Measurements from ENCODE around the gene PTGER1. TPM values are rescaled to one million over a fixed set of nuclear protein-coding genes. Genes with fewer than 3 reads are reported as not detected.
"Not testable (repeated sequence)": the region's sequence is repeated elsewhere in the genome, so short reads cannot be mapped to it uniquely, and the experiment has no call there.

The PTGER1 gene
- total and polyA plus RNA-seq, 2 experiments from 2014 or later = 0.57 TPM; not detected in 1

DNA sequence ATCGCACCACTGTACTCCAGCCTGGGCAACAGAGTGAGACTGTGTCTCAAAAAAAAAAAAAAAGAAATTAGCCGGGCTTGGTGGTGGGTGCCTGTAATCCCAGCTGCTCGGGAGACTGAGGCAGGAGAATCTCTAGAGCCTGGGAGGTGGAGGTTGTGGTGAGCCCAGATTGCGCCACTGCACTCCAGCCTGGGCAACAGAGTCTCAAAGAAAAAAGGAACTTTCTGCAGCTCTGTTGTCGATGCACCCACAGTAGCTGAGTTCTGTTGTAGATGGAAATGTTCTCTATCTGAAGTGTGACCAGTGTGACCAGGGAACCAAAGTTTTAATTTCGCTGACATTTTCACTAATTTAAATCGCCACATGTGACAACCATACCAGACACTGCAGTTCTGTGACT is 12.8 kb downstream of the PTGER1 start:
- not testable (repeated sequence) for H3K27me3 Mint-ChIP-seq (ENCODE audit: insufficient read depth, low read depth, poor library complexity); H3K4me3 Mint-ChIP-seq; H3F3A ChIP-seq (replicated peaks; ENCODE audit: low read depth); H3K27me3 ChIP-seq (ENCODE audit: insufficient read depth); H3K27ac Mint-ChIP-seq; H3K9me2 ChIP-seq (ENCODE audit: insufficient read depth); H3K4me1 Mint-ChIP-seq; H3K79me2 ChIP-seq (replicated peaks; ENCODE audit: insufficient read depth); DNase-seq (ENCODE audit: low spot score); H3K9me3 Mint-ChIP-seq; ATAC-seq; H4K20me1 ChIP-seq (replicated peaks; ENCODE audit: insufficient read depth); H3K4me2 ChIP-seq; H3K27ac ChIP-seq (ENCODE audit: low read depth); H3K4me1 ChIP-seq (ENCODE audit: insufficient read depth); H3K4me3 ChIP-seq; H2AFZ ChIP-seq
- H3K36me3 Mint-ChIP-seq (ENCODE audit: low read depth) = peaks cover 39% of the 10 kb centered on the region
- H3K36me3 ChIP-seq (ENCODE audit: insufficient read depth) = peaks cover 13% of the 10 kb centered on the region; the same call in 1 of the 2 replicates

DNA sequence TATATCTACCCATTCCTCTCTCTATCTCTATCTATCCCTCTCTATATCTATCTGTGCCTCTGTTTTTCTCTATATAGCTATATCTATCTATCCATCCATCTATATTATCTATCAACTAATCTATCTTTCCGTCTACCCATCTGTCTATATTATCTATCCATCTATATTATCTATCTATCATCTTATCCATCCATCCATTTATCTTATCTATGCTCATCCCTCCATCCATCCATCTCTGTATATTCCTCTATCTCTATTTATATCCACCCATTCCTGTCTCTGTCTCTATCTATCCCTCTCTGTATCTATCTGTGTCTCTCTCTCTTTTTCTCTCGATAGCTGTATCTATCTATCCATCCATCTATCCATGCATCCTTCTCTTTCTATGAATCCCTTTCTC is 14.2 kb downstream of the PTGER1 start:
- Mint-ChIP-seq H3K27me3 (ENCODE audit: insufficient read depth, low read depth, poor library complexity) (peaks cover 4% of the 10 kb centered on the region), H3K9me3 (no peaks in the 10 kb centered on the region), H3K27ac (no peak overlapping the region), H3K4me1 (no peaks in the 10 kb centered on the region), H3K4me3 (no peak overlapping the region), H3K36me3 (ENCODE audit: low read depth) (peaks cover 32% of the 10 kb centered on the region)
- H3K4me2 ChIP-seq = no peak overlapping the region
- no peaks in the 10 kb centered on the region for H3F3A ChIP-seq (replicated peaks; ENCODE audit: low read depth)
- TF ChIP-seq ZNF114 (CRISPR knock-in tag; IDR thresholded peaks at IDR 0.05) (no peak), NANOG (IDR thresholded peaks at IDR 0.05; ENCODE audit: borderline replicate concordance) (no peak), ZNF331 (CRISPR knock-in tag; IDR thresholded peaks at IDR 0.05; ENCODE audit: low read depth) (no peak), CREB1 (CRISPR knock-in tag; IDR thresholded peaks at IDR 0.05; ENCODE audit: low read depth) (no peak), STAT1 (IDR thresholded peaks at IDR 0.05; ENCODE audit: unreplicated experiment) (no peak), JUNB (IDR thresholded peaks at IDR 0.05; ENCODE audit: unreplicated experiment) (no peak), POLR2AphosphoS5 (IDR thresholded peaks at IDR 0.05; ENCODE audit: low read depth) (no peak), EZH2 (IDR thresholded peaks at IDR 0.05; ENCODE audit: low read depth, unreplicated experiment) (no peak)
- TF ChIP-seq, protein P1, sequence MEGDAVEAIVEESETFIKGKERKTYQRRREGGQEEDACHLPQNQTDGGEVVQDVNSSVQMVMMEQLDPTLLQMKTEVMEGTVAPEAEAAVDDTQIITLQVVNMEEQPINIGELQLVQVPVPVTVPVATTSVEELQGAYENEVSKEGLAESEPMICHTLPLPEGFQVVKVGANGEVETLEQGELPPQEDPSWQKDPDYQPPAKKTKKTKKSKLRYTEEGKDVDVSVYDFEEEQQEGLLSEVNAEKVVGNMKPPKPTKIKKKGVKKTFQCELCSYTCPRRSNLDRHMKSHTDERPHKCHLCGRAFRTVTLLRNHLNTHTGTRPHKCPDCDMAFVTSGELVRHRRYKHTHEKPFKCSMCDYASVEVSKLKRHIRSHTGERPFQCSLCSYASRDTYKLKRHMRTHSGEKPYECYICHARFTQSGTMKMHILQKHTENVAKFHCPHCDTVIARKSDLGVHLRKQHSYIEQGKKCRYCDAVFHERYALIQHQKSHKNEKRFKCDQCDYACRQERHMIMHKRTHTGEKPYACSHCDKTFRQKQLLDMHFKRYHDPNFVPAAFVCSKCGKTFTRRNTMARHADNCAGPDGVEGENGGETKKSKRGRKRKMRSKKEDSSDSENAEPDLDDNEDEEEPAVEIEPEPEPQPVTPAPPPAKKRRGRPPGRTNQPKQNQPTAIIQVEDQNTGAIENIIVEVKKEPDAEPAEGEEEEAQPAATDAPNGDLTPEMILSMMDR (conservative IDR thresholded peaks at IDR 0.05; ENCODE audit: low read depth in 2 of 2) = no peak
- TF ChIP-seq, protein P2, sequence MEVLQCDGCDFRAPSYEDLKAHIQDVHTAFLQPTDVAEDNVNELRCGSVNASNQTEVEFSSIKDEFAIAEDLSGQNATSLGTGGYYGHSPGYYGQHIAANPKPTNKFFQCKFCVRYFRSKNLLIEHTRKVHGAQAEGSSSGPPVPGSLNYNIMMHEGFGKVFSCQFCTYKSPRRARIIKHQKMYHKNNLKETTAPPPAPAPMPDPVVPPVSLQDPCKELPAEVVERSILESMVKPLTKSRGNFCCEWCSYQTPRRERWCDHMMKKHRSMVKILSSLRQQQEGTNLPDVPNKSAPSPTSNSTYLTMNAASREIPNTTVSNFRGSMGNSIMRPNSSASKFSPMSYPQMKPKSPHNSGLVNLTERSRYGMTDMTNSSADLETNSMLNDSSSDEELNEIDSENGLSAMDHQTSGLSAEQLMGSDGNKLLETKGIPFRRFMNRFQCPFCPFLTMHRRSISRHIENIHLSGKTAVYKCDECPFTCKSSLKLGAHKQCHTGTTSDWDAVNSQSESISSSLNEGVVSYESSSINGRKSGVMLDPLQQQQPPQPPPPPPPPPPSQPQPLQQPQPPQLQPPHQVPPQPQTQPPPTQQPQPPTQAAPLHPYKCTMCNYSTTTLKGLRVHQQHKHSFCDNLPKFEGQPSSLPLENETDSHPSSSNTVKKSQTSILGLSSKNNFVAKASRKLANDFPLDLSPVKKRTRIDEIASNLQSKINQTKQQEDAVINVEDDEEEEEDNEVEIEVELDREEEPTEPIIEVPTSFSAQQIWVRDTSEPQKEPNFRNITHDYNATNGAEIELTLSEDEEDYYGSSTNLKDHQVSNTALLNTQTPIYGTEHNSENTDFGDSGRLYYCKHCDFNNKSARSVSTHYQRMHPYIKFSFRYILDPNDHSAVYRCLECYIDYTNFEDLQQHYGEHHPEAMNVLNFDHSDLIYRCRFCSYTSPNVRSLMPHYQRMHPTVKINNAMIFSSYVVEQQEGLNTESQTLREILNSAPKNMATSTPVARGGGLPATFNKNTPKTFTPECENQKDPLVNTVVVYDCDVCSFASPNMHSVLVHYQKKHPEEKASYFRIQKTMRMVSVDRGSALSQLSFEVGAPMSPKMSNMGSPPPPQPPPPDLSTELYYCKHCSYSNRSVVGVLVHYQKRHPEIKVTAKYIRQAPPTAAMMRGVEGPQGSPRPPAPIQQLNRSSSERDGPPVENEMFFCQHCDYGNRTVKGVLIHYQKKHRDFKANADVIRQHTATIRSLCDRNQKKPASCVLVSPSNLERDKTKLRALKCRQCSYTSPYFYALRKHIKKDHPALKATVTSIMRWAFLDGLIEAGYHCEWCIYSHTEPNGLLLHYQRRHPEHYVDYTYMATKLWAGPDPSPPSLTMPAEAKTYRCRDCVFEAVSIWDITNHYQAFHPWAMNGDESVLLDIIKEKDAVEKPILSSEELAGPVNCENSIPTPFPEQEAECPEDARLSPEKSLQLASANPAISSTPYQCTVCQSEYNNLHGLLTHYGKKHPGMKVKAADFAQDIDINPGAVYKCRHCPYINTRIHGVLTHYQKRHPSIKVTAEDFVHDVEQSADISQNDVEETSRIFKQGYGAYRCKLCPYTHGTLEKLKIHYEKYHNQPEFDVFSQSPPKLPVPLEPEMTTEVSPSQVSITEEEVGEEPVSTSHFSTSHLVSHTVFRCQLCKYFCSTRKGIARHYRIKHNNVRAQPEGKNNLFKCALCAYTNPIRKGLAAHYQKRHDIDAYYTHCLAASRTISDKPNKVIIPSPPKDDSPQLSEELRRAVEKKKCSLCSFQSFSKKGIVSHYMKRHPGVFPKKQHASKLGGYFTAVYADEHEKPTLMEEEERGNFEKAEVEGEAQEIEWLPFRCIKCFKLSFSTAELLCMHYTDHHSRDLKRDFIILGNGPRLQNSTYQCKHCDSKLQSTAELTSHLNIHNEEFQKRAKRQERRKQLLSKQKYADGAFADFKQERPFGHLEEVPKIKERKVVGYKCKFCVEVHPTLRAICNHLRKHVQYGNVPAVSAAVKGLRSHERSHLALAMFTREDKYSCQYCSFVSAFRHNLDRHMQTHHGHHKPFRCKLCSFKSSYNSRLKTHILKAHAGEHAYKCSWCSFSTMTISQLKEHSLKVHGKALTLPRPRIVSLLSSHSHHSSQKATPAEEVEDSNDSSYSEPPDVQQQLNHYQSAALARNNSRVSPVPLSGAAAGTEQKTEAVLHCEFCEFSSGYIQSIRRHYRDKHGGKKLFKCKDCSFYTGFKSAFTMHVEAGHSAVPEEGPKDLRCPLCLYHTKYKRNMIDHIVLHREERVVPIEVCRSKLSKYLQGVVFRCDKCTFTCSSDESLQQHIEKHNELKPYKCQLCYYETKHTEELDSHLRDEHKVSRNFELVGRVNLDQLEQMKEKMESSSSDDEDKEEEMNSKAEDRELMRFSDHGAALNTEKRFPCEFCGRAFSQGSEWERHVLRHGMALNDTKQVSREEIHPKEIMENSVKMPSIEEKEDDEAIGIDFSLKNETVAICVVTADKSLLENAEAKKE (CRISPR knock-in tag; IDR thresholded peaks at IDR 0.05) = no peak
- TF ChIP-seq, protein P3, sequence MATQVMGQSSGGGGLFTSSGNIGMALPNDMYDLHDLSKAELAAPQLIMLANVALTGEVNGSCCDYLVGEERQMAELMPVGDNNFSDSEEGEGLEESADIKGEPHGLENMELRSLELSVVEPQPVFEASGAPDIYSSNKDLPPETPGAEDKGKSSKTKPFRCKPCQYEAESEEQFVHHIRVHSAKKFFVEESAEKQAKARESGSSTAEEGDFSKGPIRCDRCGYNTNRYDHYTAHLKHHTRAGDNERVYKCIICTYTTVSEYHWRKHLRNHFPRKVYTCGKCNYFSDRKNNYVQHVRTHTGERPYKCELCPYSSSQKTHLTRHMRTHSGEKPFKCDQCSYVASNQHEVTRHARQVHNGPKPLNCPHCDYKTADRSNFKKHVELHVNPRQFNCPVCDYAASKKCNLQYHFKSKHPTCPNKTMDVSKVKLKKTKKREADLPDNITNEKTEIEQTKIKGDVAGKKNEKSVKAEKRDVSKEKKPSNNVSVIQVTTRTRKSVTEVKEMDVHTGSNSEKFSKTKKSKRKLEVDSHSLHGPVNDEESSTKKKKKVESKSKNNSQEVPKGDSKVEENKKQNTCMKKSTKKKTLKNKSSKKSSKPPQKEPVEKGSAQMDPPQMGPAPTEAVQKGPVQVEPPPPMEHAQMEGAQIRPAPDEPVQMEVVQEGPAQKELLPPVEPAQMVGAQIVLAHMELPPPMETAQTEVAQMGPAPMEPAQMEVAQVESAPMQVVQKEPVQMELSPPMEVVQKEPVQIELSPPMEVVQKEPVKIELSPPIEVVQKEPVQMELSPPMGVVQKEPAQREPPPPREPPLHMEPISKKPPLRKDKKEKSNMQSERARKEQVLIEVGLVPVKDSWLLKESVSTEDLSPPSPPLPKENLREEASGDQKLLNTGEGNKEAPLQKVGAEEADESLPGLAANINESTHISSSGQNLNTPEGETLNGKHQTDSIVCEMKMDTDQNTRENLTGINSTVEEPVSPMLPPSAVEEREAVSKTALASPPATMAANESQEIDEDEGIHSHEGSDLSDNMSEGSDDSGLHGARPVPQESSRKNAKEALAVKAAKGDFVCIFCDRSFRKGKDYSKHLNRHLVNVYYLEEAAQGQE (IDR thresholded peaks at IDR 0.05; ENCODE audit: unreplicated experiment) = no peak
- ATAC-seq (no peak), DNase-seq (ENCODE audit: low spot score) (no peak)
- H3K27me3 ChIP-seq (ENCODE audit: insufficient read depth) = no peaks in the 10 kb centered on the region
- no peak overlapping the region for H2AFZ ChIP-seq
- H4K20me1 ChIP-seq (replicated peaks; ENCODE audit: insufficient read depth) = peaks cover 2% of the 10 kb centered on the region; the same call in 1 of the 2 replicates
- no peaks in the 10 kb centered on the region for H3K4me1 ChIP-seq (ENCODE audit: insufficient read depth)
- no peak overlapping the region for H3K27ac ChIP-seq (ENCODE audit: low read depth)
- H3K9me2 ChIP-seq (ENCODE audit: insufficient read depth) = no peaks in the 10 kb centered on the region
- H3K79me2 ChIP-seq (replicated peaks; ENCODE audit: insufficient read depth) = no peaks in the 10 kb centered on the region
- no peak overlapping the region for H3K4me3 ChIP-seq
- peaks cover 6% of the 10 kb centered on the region; the same call in 1 of the 2 replicates for H3K36me3 ChIP-seq (ENCODE audit: insufficient read depth)

Data from GM23338 (cell line).